DOHH2 (cell line): ENCODE results near the gene VAV1.

Source experiments
- H3F3A ChIP-seq: fragments of 200-600 bp; sonication (generic), shearing (Covaris generic); 2 replicates; pipeline ENCODE4 v1.6.0; 2016; ENCODE audit warnings: antibody characterized with exemption, mild to moderate bottlenecking; ENCODE audit not compliant: control insufficient read depth, insufficient read depth
- H3K27ac ChIP-seq: fragments of 200-600 bp; sonication (generic); 2 replicates; pipeline ENCODE4 v1.5.1; 2014; ENCODE audit warnings: low read depth, mild to moderate bottlenecking, low read length, moderate library complexity
- H3K27me3 ChIP-seq: fragments of 200-600 bp; sonication (generic); 2 replicates; pipeline ENCODE4 v1.6.1; 2014; ENCODE audit warnings: mild to moderate bottlenecking, low read length, mixed read lengths; ENCODE audit not compliant: control insufficient read depth
- H3K36me3 ChIP-seq: fragments of 200-600 bp; sonication (generic); 2 replicates; pipeline ENCODE4 v1.6.1; 2014; ENCODE audit warnings: mild to moderate bottlenecking, low read length, moderate library complexity, mixed read lengths; ENCODE audit not compliant: control insufficient read depth
- H3K4me1 ChIP-seq: fragments of 200-600 bp; sonication (generic); 2 replicates; pipeline ENCODE4 v1.6.1; 2014; ENCODE audit warnings: mild to moderate bottlenecking, low read length, mixed read lengths; ENCODE audit not compliant: control insufficient read depth
- H3K4me2 ChIP-seq: fragments of 200-600 bp; sonication (generic); 2 replicates; pipeline ENCODE4 v1.6.0; 2014; ENCODE audit warnings: mild to moderate bottlenecking, low read length, moderate library complexity
- H3K4me3 ChIP-seq: fragments of 200-600 bp; sonication (generic); 2 replicates; pipeline ENCODE4 v1.5.1; 2014; ENCODE audit warnings: mild to moderate bottlenecking, low read length, mixed read lengths
- H3K79me2 ChIP-seq: fragments of 200-600 bp; sonication (generic); 2 replicates; pipeline ENCODE4 v1.6.1; 2014; ENCODE audit warnings: mild to moderate bottlenecking, low read length, mixed read lengths; ENCODE audit not compliant: control insufficient read depth
- H3K9me2 ChIP-seq: fragments of 200-600 bp; sonication (generic); replicated peaks from 2 replicates; pipeline ENCODE4 v1.6.1; 2014; ENCODE audit warnings: mild to moderate bottlenecking, low read length, mixed read lengths; ENCODE audit not compliant: control insufficient read depth
- H3K9me3 ChIP-seq: fragments of 200-600 bp; sonication (generic); 2 replicates; pipeline ENCODE4 v1.6.1; 2014; ENCODE audit warnings: antibody characterized with exemption, low read length, mixed read lengths; ENCODE audit not compliant: control insufficient read depth, insufficient read depth
- H4K20me1 ChIP-seq: fragments of 200-600 bp; sonication (generic); 2 replicates; pipeline ENCODE4 v1.6.0; 2014; ENCODE audit warnings: low read depth, mild to moderate bottlenecking, antibody characterized with exemption, low read length, moderate library complexity; ENCODE audit not compliant: control insufficient read depth, insufficient read depth
- EZH2phosphoT487 ChIP-seq: fragments of 200-600 bp; sonication (generic); IDR thresholded peaks from 2 replicates; pipeline ENCODE4 v1.6.1; 2017; ENCODE audit warnings: borderline replicate concordance, mild to moderate bottlenecking, antibody characterized with exemption, low read length, moderate library complexity, mixed read lengths
- TF ChIP-seq, protein P1 (sequence below): fragments of 200-600 bp; sonication (generic); IDR thresholded peaks from one replicate; pipeline ENCODE4 v1.5.1; 2014; ENCODE audit warnings: antibody characterized with exemption, mild to moderate bottlenecking, low read depth, low read length; ENCODE audit not compliant: poor library complexity, severe bottlenecking

VAV1 gene, protein sequence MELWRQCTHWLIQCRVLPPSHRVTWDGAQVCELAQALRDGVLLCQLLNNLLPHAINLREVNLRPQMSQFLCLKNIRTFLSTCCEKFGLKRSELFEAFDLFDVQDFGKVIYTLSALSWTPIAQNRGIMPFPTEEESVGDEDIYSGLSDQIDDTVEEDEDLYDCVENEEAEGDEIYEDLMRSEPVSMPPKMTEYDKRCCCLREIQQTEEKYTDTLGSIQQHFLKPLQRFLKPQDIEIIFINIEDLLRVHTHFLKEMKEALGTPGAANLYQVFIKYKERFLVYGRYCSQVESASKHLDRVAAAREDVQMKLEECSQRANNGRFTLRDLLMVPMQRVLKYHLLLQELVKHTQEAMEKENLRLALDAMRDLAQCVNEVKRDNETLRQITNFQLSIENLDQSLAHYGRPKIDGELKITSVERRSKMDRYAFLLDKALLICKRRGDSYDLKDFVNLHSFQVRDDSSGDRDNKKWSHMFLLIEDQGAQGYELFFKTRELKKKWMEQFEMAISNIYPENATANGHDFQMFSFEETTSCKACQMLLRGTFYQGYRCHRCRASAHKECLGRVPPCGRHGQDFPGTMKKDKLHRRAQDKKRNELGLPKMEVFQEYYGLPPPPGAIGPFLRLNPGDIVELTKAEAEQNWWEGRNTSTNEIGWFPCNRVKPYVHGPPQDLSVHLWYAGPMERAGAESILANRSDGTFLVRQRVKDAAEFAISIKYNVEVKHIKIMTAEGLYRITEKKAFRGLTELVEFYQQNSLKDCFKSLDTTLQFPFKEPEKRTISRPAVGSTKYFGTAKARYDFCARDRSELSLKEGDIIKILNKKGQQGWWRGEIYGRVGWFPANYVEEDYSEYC

DNA sequence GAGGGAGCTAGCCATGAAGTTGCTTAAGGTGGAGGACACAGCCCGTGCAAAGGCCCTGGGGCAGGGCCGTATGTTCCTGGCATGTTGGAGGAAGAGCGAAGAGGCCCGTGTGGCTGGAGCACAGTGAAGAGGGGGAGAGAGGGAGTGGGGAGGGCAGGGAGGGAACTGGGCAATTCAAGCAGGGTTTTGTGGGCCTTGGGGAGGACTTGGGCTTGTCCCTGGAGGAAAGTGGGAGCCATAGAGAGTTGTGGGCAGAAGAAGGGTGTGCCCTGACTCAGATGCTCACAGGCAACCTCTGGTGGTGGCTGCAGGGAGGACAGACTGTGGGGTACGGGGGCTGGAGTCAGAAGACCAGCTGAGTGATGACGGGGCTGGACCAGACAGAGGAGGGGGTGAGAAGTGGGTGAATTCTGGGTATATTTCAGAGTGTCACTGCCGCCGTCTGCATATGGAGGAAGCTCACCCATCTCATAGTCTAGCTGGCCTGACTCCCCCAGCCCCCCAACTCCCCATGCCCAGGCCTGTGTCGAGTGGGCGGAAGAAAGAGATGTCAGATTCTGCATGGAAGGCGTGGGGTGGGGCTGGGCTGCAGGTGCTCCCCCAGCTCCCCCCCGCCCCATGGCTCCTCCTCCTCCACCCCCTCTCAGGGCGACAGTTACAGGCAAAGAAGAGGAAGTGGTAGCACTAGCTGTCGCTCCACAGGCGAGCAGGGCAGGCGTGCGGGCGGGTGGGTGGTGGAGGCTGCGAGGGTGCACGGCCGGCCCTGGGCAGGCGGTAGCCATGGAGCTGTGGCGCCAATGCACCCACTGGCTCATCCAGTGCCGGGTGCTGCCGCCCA, at the start of gene VAV1:
TSS of gene VAV1 (plus strand) at position 681 of the 838 bp plus-strand sequence. CDS start at position 781, 100 bp downstream.
- Histone ChIP-seq H3K27me3 (no peaks in the 10 kb centered on the region), H3K4me3 (peak within 1 kb of the TSS; percentile 81), H3K9me3 (no peaks in the 10 kb centered on the region), H3K4me1 (peaks cover 36% of the 10 kb centered on the region), H3K9me2 (no peaks in the 10 kb centered on the region), H4K20me1 (peaks cover 9% of the 10 kb centered on the region), H3K27ac (peak within 1 kb of the TSS; percentile 89), H3K36me3 (peaks cover 28% of the 10 kb centered on the region), H3K79me2 (peaks cover 45% of the 10 kb centered on the region), H3F3A (peaks cover 10% of the 10 kb centered on the region), H3K4me2 (peak within 1 kb of the TSS; percentile 75)
- TF ChIP-seq, protein P1, sequence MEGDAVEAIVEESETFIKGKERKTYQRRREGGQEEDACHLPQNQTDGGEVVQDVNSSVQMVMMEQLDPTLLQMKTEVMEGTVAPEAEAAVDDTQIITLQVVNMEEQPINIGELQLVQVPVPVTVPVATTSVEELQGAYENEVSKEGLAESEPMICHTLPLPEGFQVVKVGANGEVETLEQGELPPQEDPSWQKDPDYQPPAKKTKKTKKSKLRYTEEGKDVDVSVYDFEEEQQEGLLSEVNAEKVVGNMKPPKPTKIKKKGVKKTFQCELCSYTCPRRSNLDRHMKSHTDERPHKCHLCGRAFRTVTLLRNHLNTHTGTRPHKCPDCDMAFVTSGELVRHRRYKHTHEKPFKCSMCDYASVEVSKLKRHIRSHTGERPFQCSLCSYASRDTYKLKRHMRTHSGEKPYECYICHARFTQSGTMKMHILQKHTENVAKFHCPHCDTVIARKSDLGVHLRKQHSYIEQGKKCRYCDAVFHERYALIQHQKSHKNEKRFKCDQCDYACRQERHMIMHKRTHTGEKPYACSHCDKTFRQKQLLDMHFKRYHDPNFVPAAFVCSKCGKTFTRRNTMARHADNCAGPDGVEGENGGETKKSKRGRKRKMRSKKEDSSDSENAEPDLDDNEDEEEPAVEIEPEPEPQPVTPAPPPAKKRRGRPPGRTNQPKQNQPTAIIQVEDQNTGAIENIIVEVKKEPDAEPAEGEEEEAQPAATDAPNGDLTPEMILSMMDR, result peak; percentile 70
- no peak for TF ChIP-seq EZH2phosphoT487

DNA sequence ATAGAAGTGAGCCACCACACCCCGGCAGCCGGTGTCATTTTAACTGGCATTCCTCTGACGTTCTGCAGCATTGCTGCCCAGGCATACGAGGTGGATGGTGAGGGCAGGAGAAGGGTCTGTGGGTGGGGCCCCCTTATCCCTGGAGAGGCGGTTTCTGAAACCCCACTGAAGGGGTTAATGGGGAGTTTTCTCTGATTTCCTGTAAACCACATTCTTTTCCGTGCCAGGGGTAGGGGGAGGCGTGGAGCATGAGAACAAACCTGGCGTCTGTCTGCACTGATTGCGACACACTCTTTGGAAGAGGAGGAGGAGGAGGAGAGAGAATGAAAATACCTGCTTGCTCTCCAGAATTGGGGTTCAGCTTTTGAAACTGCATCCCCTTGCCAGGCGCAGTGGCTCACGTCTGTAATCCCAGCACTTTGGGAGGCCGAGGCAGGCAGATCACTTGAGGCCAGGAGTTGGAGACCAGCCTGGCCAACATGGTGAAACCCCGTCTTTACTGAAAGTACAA, 49.3 kb upstream of the VAV1 start:
- no peaks in the 10 kb centered on the region for H4K20me1 ChIP-seq
- H3K4me3 ChIP-seq, result no peak overlapping the region
- H3K9me2 ChIP-seq, result no peaks in the 10 kb centered on the region
- H3F3A ChIP-seq, result peaks cover 4% of the 10 kb centered on the region; the same call in 1 of the 2 replicates
- TF ChIP-seq, protein P1, result no peak
- no peak for TF ChIP-seq EZH2phosphoT487
- no peak overlapping the region for H3K27ac ChIP-seq
- no peaks in the 10 kb centered on the region for H3K9me3 ChIP-seq
- peaks cover 51% of the 10 kb centered on the region for H3K4me1 ChIP-seq
- H3K27me3 ChIP-seq, result no peaks in the 10 kb centered on the region
- H3K79me2 ChIP-seq, result no peaks in the 10 kb centered on the region
- no peak overlapping the region for H3K4me2 ChIP-seq
- H3K36me3 ChIP-seq, result no peaks in the 10 kb centered on the region

DNA sequence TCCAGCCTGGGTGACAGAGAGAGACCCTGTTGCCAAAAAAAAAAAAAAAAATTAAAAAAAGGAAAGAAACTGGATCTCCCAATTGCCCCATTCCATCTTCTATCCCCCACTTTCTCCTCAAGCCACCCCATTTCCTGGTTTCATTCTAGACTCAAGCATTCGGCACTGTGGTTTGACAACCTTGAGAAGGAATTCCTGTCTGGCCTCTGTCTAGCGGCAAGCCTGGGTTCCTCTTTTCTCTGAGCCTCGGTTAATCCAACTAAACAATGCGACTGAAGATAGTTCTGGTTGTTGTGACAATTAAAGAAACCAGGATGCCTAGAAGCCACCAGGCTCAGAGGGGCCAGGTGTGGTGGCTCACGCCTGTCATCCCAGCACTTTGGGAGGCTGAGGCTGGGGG, 48.8 kb upstream of the VAV1 start:
- TF ChIP-seq, protein P1, result no peak
- no peak for TF ChIP-seq EZH2phosphoT487
- H3K27ac ChIP-seq, result no peak overlapping the region
- H3K4me3 ChIP-seq, result no peak overlapping the region
- peaks cover 8% of the 10 kb centered on the region for H3F3A ChIP-seq
- H3K4me1 ChIP-seq, result peaks cover 56% of the 10 kb centered on the region
- no peaks in the 10 kb centered on the region for H3K9me2 ChIP-seq
- no peaks in the 10 kb centered on the region for H4K20me1 ChIP-seq
- H3K79me2 ChIP-seq, result no peaks in the 10 kb centered on the region
- H3K36me3 ChIP-seq, result no peaks in the 10 kb centered on the region
- H3K4me2 ChIP-seq, result no peak overlapping the region
- H3K27me3 ChIP-seq, result no peaks in the 10 kb centered on the region
- H3K9me3 ChIP-seq, result no peaks in the 10 kb centered on the region
